HPDE6-E6E7 (cell line): Measurements from ENCODE around the gene ATAD3A.
"Not testable (repeated sequence)": the region's sequence is repeated elsewhere in the genome, so short reads cannot be mapped to it uniquely, and the experiment has no call there.

ENCODE experiments used
- DNase-seq: peaks from one replicate; pipeline ENCODE4 v3.0.0; 2011; ENCODE audit warnings: missing footprints; ENCODE audit errors: extremely low spot score

The ATAD3A gene

DNA sequence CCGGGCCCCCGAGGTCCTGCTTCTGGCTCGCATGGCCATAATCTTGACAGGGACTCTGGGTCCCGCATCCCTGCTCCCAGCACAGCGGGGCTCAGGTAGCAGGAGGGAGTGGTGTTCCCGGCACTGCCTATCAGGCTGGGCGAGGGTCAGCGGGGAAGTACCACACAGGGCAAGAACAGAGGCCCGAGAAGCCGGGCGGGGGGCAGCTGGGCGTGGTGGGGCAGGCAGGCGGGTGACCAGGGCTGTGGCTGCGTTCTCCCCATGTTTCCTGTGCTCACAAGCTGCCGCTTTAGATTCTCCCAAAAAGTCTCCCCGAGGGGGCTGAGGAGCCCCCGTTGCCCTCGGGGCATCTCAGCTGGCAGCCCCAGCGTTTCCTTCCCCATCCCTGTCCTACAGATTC, 22.1 kb upstream of the ATAD3A start:
- DNase-seq, result no peak

- no peak for DNase-seq
These were observed 21.2 kb upstream of the ATAD3A start for GRCh38 chr1:1490633-1491230.

DNA sequence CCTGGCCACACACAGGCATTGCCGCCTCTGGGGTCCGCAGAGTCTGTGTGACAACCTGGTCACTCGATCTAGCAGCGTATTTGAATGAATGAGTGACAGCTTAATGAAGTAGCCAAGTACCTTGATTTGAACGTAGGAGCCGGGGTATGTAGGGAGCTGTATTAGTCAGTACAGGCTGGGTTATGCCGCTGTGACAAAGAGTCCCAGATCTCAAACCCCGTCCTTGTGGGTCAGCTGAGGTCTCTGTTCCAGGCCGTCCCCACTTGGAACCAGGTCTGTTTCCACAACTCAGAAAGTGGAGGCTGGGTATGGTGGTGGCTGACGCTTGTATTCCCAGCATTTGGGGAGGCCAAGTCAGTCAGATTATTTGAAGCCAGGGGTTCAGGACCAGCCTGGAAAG, 20.4 kb upstream of the ATAD3A start:
- no peak for DNase-seq

DNA sequence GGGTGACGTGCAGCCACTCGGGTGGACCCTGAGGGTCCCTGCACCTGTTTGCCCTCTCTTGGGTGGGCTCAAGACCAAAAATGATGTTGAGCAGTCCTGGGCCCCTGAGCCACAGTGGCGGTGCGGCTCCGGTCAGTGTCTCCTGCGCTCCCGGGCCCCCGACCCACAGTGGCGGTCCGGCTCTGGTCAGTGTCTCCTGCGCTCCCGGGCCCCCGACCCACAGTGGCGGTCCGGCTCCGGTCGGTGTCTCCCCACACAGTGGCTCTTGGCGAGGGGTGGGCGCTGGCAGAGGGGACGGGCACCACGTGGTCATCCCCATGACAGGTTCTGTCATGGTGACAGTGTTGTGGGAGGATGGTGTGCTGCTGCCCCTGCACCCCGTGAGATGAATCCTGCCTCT, 17.7 kb upstream of the ATAD3A start:
- DNase-seq, result not testable (repeated sequence)

- DNase-seq, result not testable (repeated sequence)
These were observed 16.4 kb upstream of the ATAD3A start for GRCh38 chr1:1495461-1495975.

GRCh38 chr1:1504777-1505365, 7.1 kb upstream of the ATAD3A start:
- DNase-seq, result not testable (repeated sequence)

DNA sequence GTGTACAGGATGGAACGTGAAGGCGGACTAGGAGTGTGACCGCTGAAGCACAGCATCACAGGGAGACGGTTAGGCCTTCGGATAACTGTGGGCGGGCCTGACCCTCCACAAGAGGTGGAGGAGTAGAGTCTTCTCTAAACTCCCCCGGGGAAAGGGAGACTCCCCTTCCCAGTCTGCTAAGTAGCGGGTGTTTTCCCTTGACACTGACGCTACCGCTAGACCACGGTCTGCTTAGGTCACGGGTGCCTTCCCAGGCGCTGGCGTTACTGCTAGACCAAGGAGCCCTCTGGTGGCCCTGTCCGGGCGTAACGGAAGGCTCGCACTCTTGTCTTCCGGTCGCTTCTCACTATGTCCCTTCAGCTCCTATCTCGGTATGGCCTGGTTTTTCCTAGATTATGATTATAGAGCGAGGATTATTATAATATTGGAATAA, 6.6 kb upstream of the ATAD3A start:
- DNase-seq, result not testable (repeated sequence)

DNA sequence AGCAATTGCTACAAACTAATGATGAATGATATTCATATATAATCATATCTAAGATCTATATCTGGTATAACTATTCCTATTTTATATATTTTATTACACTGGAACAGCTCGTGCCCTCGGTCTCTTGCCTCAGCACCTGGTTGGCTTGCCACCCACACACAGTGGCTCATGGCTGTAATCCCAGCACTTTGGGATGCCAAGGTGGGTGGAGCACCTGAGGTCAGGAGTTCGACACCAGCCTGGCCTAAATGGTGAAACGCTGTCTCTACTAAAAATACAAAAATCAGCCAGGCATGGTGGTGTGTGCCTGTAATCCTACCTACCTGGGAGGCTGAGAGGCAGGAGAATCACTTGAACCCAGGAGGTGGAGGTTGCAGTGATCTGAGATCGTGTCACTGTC, 6.2 kb upstream of the ATAD3A start:
- not testable (repeated sequence) for DNase-seq

DNA sequence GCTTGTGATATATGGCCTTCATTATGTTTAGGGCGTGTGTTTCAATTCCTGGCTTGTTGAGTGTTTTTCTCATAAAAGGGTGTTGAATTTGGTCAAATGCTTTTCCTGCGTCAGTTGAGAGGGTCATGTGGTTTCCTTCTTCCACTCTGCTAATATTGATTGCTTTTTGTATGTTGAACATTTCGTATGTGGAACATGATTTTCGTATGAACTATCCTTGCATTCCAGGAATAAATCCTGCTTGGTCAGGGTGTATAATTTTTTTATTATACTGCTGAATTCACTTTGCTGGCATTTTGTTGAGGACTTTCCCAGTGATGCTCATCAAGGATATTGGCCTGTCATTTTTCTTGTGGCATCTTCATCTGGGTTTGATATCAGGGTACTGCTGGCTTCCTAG, 4.7 kb upstream of the ATAD3A start:
- DNase-seq, result no peak

- not testable (repeated sequence) for DNase-seq
These were observed 3.0 kb upstream of the ATAD3A start for GRCh38 chr1:1508775-1509464.

GRCh38 chr1:1509465-1509850, 2.5 kb upstream of the ATAD3A start:
- not testable (repeated sequence) for DNase-seq

DNA sequence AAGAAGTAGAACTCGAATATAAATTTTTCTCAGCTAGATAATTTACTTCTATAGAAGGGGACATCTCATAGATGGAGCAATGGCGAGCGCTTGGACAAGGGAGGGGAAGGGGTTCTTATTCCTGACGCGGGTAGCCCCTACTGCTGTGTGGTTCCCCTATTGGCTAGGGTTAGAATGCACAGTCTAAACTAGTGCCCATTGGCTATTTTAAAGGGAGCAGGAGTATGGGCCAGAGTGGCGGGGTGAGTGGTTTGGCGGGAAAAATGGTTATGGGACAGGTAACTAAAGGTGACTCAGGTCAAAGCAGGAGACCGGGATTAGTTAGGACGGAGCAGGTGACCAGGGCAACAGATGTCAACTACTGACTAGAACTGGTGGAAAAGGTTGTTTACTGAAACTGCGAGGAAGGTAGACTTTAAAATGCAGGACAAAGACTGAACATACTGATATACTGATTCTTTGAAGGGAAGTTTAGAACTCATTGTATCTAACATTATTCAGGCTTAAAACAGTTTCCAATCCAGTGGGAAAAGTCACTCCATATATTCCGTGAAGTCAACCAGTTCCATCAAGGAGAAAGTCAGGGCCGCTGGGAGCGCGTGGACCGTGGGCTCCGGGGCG, 940 bp upstream of the ATAD3A start:
- no peak for DNase-seq

DNA sequence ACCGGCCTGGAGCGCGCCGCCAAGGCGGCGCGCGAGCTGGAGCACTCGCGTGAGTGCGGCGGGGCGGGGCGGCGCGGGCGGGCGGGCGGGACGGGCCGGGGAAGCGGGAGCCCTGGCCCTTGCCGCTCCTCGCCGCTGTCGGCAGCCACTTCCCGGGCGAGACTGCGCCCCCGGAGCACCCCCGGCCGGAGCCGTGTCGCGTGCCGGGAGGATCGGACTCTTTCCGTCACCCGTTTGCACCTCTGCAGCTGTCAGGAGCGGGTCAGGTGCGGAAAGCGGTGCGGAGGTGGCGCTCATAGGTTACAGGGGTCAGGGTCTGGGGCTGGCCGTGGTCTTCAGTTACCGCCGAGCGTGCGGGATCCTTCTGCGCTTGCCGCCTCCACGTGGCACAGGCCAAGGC, 463 bp downstream of the ATAD3A start:
- DNase-seq, result not testable (repeated sequence)

DNA sequence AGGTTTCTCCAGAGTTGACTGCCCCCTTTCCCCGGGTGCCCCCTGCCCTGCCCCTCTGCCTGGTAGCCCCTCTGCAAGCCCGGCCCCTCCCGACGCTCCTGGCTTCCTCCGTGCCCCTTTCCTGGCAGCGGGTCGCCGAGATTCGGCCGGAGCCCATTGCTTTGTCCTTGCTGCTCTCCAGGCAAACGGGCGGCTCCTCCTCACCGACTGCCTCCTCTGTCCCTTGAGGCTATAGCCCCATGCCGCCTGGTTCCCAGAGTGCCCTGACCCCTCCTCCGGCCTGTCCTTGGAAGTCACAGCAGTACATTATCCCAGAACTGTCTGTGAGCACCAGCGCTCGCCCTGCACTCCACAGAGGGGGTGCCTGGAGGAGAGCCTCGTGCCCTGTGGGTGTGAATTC, 1.7 kb downstream of the ATAD3A start:
- not testable (repeated sequence) for DNase-seq

GRCh38 chr1:1514376-1514775, 2.4 kb downstream of the ATAD3A start:
- not testable (repeated sequence) for DNase-seq

- not testable (repeated sequence) for DNase-seq
These were observed 5.0 kb downstream of the ATAD3A start for GRCh38 chr1:1516923-1517322.

GRCh38 chr1:1517973-1518620, 6.1 kb downstream of the ATAD3A start:
- no peak for DNase-seq

DNA sequence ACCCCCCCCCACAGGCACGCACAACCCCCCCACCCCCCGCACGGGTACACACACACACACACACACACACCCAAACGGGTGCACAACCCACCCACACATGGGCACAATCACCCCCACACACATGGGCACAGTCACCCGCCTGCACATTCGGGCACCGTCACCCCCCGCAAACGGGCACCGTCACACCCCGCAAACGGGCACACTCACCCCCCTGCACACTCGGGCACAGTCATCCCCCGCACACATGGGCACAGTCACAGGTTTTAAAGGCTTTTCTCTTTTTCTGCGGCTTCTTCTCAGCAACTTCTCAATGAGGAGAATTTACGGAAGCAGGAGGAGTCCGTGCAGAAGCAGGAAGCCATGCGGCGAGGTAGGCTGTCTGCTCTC, 6.7 kb downstream of the ATAD3A start:
- not testable (repeated sequence) for DNase-seq

GRCh38 chr1:1519805-1520505, 8.0 kb downstream of the ATAD3A start:
- not testable (repeated sequence) for DNase-seq

GRCh38 chr1:1521331-1521730, 9.4 kb downstream of the ATAD3A start:
- no peak for DNase-seq

- DNase-seq, result not testable (repeated sequence)
These were observed 10.6 kb downstream of the ATAD3A start for GRCh38 chr1:1522536-1522935.
